Hepatocyte (in vitro differentiated cells): ENCODE results near the gene MYO19.

Source experiments
- CTCF ChIP-seq: fragments of 200-600 bp; sonication (generic); IDR thresholded peaks from 2 replicates; pipeline ENCODE4 v1.5.1; 2016; ENCODE audit warnings: antibody characterized with exemption, mild to moderate bottlenecking; ENCODE audit not compliant: poor library complexity
- EZH2phosphoT487 ChIP-seq: fragments of 200-600 bp; sonication (generic); IDR thresholded peaks from one replicate; pipeline ENCODE4 v1.6.1; 2018; ENCODE audit warnings: antibody characterized with exemption, mild to moderate bottlenecking, low read depth, moderate library complexity; ENCODE audit not compliant: unreplicated experiment, severe bottlenecking

- TF ChIP-seq CTCF (no peak), EZH2phosphoT487 (no peak)
These were observed 69.9 kb downstream of the MYO19 start for GRCh38 chr17:36464765-36465088.
